ENCODE results near the gene APOBEC3G.
"Not testable (repeated sequence)": the region's sequence is repeated elsewhere in the genome, so short reads cannot be mapped to it uniquely, and the experiment has no call there.

DNA sequence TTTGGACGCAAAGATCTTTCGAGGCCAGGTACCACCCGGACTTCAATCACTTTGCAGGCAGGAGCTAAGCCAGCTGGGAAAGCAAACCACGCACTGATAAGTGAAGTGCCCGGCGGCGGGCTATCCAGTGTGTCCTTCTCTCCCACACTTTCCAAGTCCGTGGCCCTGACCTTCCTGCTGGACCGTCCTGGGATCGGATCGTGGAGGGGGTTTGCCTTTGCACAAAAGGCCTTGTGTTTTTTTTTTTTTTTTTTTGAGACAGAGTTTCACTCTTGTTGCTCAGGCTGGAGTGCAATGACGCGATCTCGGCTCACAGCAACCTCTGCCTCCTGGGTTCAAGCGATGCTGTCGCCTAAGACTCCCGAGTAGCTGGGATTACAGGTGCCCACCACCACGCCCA lies 34.0 kb upstream of the APOBEC3G start:
- not testable (repeated sequence) for TF ChIP-seq RFX5 (IDR thresholded peaks at IDR 0.05; ENCODE audit: low read length); SMC3 (IDR thresholded peaks at IDR 0.05; ENCODE audit: low read depth, low read length); POLR2AphosphoS5 (IDR thresholded peaks at IDR 0.05; ENCODE audit: low read depth, low read length); CHD2 (IDR thresholded peaks at IDR 0.05; ENCODE audit: low read length, partially characterized antibody); YY1 (IDR thresholded peaks at IDR 0.05; ENCODE audit: low read depth); TAF1 (IDR thresholded peaks at IDR 0.05; ENCODE audit: borderline replicate concordance, low read depth, low read length)
- TF ChIP-seq, protein P1, sequence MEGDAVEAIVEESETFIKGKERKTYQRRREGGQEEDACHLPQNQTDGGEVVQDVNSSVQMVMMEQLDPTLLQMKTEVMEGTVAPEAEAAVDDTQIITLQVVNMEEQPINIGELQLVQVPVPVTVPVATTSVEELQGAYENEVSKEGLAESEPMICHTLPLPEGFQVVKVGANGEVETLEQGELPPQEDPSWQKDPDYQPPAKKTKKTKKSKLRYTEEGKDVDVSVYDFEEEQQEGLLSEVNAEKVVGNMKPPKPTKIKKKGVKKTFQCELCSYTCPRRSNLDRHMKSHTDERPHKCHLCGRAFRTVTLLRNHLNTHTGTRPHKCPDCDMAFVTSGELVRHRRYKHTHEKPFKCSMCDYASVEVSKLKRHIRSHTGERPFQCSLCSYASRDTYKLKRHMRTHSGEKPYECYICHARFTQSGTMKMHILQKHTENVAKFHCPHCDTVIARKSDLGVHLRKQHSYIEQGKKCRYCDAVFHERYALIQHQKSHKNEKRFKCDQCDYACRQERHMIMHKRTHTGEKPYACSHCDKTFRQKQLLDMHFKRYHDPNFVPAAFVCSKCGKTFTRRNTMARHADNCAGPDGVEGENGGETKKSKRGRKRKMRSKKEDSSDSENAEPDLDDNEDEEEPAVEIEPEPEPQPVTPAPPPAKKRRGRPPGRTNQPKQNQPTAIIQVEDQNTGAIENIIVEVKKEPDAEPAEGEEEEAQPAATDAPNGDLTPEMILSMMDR (IDR thresholded peaks at IDR 0.05) = not testable (repeated sequence)
- TF ChIP-seq, protein P2, sequence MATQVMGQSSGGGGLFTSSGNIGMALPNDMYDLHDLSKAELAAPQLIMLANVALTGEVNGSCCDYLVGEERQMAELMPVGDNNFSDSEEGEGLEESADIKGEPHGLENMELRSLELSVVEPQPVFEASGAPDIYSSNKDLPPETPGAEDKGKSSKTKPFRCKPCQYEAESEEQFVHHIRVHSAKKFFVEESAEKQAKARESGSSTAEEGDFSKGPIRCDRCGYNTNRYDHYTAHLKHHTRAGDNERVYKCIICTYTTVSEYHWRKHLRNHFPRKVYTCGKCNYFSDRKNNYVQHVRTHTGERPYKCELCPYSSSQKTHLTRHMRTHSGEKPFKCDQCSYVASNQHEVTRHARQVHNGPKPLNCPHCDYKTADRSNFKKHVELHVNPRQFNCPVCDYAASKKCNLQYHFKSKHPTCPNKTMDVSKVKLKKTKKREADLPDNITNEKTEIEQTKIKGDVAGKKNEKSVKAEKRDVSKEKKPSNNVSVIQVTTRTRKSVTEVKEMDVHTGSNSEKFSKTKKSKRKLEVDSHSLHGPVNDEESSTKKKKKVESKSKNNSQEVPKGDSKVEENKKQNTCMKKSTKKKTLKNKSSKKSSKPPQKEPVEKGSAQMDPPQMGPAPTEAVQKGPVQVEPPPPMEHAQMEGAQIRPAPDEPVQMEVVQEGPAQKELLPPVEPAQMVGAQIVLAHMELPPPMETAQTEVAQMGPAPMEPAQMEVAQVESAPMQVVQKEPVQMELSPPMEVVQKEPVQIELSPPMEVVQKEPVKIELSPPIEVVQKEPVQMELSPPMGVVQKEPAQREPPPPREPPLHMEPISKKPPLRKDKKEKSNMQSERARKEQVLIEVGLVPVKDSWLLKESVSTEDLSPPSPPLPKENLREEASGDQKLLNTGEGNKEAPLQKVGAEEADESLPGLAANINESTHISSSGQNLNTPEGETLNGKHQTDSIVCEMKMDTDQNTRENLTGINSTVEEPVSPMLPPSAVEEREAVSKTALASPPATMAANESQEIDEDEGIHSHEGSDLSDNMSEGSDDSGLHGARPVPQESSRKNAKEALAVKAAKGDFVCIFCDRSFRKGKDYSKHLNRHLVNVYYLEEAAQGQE (IDR thresholded peaks at IDR 0.05; ENCODE audit: low read depth, low read length) = not testable (repeated sequence)
- TF ChIP-seq, protein P3, sequence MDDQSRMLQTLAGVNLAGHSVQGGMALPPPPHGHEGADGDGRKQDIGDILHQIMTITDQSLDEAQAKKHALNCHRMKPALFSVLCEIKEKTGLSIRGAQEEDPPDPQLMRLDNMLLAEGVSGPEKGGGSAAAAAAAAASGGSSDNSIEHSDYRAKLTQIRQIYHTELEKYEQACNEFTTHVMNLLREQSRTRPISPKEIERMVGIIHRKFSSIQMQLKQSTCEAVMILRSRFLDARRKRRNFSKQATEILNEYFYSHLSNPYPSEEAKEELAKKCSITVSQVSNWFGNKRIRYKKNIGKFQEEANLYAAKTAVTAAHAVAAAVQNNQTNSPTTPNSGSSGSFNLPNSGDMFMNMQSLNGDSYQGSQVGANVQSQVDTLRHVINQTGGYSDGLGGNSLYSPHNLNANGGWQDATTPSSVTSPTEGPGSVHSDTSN (IDR thresholded peaks at IDR 0.05) = not testable (repeated sequence)

All from SK-N-SH (cell line).